ENCODE data around the gene OR51L1. TPM values are rescaled to one million over a fixed set of nuclear protein-coding genes. Genes with fewer than 3 reads are reported as not detected.

The OR51L1 gene
- total RNA-seq, 2 donors from 2014 or later = not detected

- WGBS = 67% methylated on average over 2 of the region's 2 CpGs
These were observed 48.7 kb downstream of the OR51L1 start for GRCh38 chr11:5043380-5043779.

DNA sequence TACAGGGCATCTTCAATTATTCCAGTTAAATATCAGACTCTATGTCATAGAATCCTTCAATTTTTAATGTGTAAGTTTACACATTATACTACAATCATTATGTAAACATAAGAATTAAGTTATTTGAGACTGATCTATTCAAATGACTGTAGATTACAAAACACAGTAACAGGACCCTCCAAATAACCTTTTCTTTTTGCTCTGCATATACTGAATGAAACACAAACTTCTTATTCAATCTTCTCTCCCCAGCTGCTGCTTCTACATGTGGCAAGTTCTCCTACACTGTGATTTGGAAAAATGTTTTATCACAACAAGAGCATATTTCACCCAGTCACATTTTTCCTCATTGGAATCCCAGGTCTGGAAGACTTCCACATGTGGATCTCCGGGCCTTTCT lies 51.6 kb downstream of the OR51L1 start, which contains the start of gene OR52J3:
Gene OR52J3 (plus strand): TSS at position 301 of the 400 bp plus-strand sequence. CDS start 0 bp downstream, at position 301.
- no peak within 1 kb of the TSS for H3K27ac ChIP-seq
- H3K36me3 ChIP-seq = no peaks in the 10 kb centered on the region
- 90% methylated on average over 1 of the region's 1 CpG for WGBS
- H3K4me1 ChIP-seq (replicated peaks) = no peaks in the 10 kb centered on the region
- intact Hi-C loops (cut with DNase I) = no loop called here
- no peaks in the 10 kb centered on the region for H3K9me3 ChIP-seq
- TF ChIP-seq POLR2AphosphoS5 (IDR thresholded peaks at IDR 0.05) (no peak), POLR2A (IDR thresholded peaks at IDR 0.05) (no peak), CTCF (IDR thresholded peaks at IDR 0.05) (no peak)
- H3K4me3 ChIP-seq = no peak within 1 kb of the TSS
- H3K27me3 ChIP-seq (replicated peaks; ENCODE audit: insufficient read depth) = no peaks in the 10 kb centered on the region
- no peak for DNase-seq (ENCODE audit: low spot score)

More at GRCh38 chr11:5043380-5043779, 48.7 kb downstream of the OR51L1 start:
- H3K9me3 ChIP-seq = no peaks in the 10 kb centered on the region
- no peak for TF ChIP-seq POLR2AphosphoS5 (IDR thresholded peaks at IDR 0.05)
- no peak for TF ChIP-seq CTCF (IDR thresholded peaks at IDR 0.05)
- TF ChIP-seq POLR2A (IDR thresholded peaks at IDR 0.05) = no peak
- intact Hi-C loops (cut with DNase I) = no loop called here
- H3K4me3 ChIP-seq = no peak overlapping the region
- no peaks in the 10 kb centered on the region for H3K4me1 ChIP-seq (replicated peaks)
- H3K27me3 ChIP-seq (replicated peaks; ENCODE audit: insufficient read depth) = no peaks in the 10 kb centered on the region
- DNase-seq (ENCODE audit: low spot score) = no peak
- H3K36me3 ChIP-seq = no peaks in the 10 kb centered on the region
- no peak overlapping the region for H3K27ac ChIP-seq

DNA sequence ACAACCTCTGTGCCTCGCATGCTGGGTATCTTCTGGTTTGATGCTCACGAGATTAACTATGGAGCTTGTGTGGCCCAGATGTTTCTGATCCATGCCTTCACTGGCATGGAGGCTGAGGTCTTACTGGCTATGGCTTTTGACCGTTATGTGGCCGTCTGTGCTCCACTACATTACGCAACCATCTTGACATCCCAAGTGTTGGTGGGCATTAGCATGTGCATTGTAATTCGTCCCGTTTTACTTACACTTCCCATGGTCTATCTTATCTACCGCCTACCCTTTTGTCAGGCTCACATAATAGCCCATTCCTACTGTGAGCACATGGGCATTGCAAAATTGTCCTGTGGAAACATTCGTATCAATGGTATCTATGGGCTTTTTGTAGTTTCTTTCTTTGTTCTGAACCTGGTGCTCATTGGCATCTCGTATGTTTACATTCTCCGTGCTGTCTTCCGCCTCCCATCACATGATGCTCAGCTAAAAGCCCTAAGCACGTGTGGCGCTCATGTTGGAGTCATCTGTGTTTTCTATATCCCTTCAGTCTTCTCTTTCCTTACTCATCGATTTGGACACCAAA lies 52.2 kb downstream of the OR51L1 start:
- DNase-seq (ENCODE audit: low spot score) = no peak
- intact Hi-C loops (cut with DNase I) = no loop called here
- no peaks in the 10 kb centered on the region for H3K4me1 ChIP-seq (replicated peaks)
- WGBS = 85% methylated on average over 15 of the region's 15 CpGs
- H3K36me3 ChIP-seq = no peaks in the 10 kb centered on the region
- no peak overlapping the region for H3K27ac ChIP-seq
- no peaks in the 10 kb centered on the region for H3K27me3 ChIP-seq (replicated peaks; ENCODE audit: insufficient read depth)
- no peaks in the 10 kb centered on the region for H3K9me3 ChIP-seq
- no peak overlapping the region for H3K4me3 ChIP-seq
- no peak for TF ChIP-seq CTCF (IDR thresholded peaks at IDR 0.05)

Other genes with a start within 250 kb of the OR51L1 start
- gene OR51F1, start 224.9 kb upstream of the OR51L1 start, total RNA-seq = not detected
- gene OR52R1, start 190.5 kb upstream of the OR51L1 start, total RNA-seq = not detected
- gene OR51F2, start 173.5 kb upstream of the OR51L1 start, total RNA-seq = not detected
- gene OR51S1, start 145.6 kb upstream of the OR51L1 start, total RNA-seq = not detected
- gene OR51T1, start 113.0 kb upstream of the OR51L1 start, total RNA-seq = not detected
- gene OR51A7, start 91.1 kb upstream of the OR51L1 start, total RNA-seq = not detected
- not detected for gene OR51G2, start 75.5 kb upstream of the OR51L1 start, total RNA-seq
- gene OR51G1, start 70.5 kb upstream of the OR51L1 start, total RNA-seq = not detected
- not detected for gene OR51A4, start 47.2 kb upstream of the OR51L1 start, total RNA-seq
- gene OR51A2, start 39.1 kb upstream of the OR51L1 start, total RNA-seq = not detected
- not detected for gene OR52J3, start 51.7 kb downstream of the OR51L1 start, total RNA-seq
- not detected for gene OR52E2, start 64.8 kb downstream of the OR51L1 start, total RNA-seq
- not detected for gene OR52E1, start 74.7 kb downstream of the OR51L1 start, total RNA-seq
- not detected for gene OR52A5, start 143.5 kb downstream of the OR51L1 start, total RNA-seq
- gene OR52A1, start 159.9 kb downstream of the OR51L1 start, total RNA-seq = under 1 TPM in 1 of 2 donors, not detected in 1; 0.17 TPM
- gene OR51V1, start 205.8 kb downstream of the OR51L1 start, total RNA-seq = not detected
- 10 to 100 TPM in 1 of 2 donors, 1 to 10 TPM in 1; 9.5 to 15.7 TPM for gene HBB, start 232.2 kb downstream of the OR51L1 start, total RNA-seq
- not detected for gene HBD, start 239.6 kb downstream of the OR51L1 start, total RNA-seq

Measured in prostate gland (tissue), 2 donors.